H1 (cell line): ENCODE results near the gene ANO6.
A peak's percentile ranks its signal among the peaks of the same experiment; 100 is the strongest.

Source experiments
- CHD2 ChIP-seq: IDR thresholded peaks from 2 replicates; pipeline ENCODE4 v1.6.1; 2012; ENCODE audit warnings: low read length, improper control_type of control experiment
- CREB1 ChIP-seq: IDR thresholded peaks from 2 replicates; pipeline ENCODE4 v1.6.1; 2012; ENCODE audit warnings: inconsistent platforms
- EP300 ChIP-seq, 2 experiments: IDR thresholded peaks; 1 replicate in 1 of 2; 2 replicates in 1 of 2; pipeline ENCODE4 v1.6.1; 2011 to 2012; ENCODE audit warnings: low read depth in 2 of 2, low read length in 2 of 2, mild to moderate bottlenecking in 2 of 2, borderline replicate concordance in 1 of 2, inconsistent platforms in 1 of 2, moderate library complexity in 1 of 2
- EZH2 ChIP-seq: fragments of 200-600 bp; sonication (generic); IDR thresholded peaks from 2 replicates; pipeline ENCODE4 v1.7.1; 2012; ENCODE audit warnings: low read depth, mild to moderate bottlenecking, moderate library complexity, low read length, inconsistent platforms; ENCODE audit not compliant: severe bottlenecking
- FOSL1 ChIP-seq: IDR thresholded peaks from 2 replicates; pipeline ENCODE4 v1.6.1; 2011; ENCODE audit warnings: mild to moderate bottlenecking, low read depth, low read length, moderate library complexity; ENCODE audit not compliant: insufficient read depth
- GTF2F1 ChIP-seq: IDR thresholded peaks from 2 replicates; pipeline ENCODE4 v1.6.1; 2012; ENCODE audit warnings: low read depth, low read length, improper control_type of control experiment, borderline replicate concordance
- NRF1 ChIP-seq: IDR thresholded peaks from 2 replicates; pipeline ENCODE4 v1.6.1; 2011; ENCODE audit warnings: mild to moderate bottlenecking, low read depth, low read length, improper control_type of control experiment
- POLR2A ChIP-seq, 2 experiments: IDR thresholded peaks; 1 replicate in 1 of 2; 2 replicates in 1 of 2; pipeline ENCODE4 v1.6.1; 2011; ENCODE audit warnings: low read depth in 2 of 2, low read length in 2 of 2, mild to moderate bottlenecking in 2 of 2; ENCODE audit errors: control extremely low read depth in 1 of 2
- SAP30 ChIP-seq: fragments of 300-600 bp; sonication (generic); IDR thresholded peaks from 2 replicates; pipeline ENCODE4 v1.7.1; 2012; ENCODE audit warnings: low read length, moderate library complexity, mild to moderate bottlenecking, inconsistent platforms; ENCODE audit not compliant: insufficient read depth, insufficient replicate concordance
- SP4 ChIP-seq: IDR thresholded peaks from 2 replicates; pipeline ENCODE4 v1.6.1; 2012; ENCODE audit warnings: low read length, inconsistent platforms
- TAF1 ChIP-seq: IDR thresholded peaks from 2 replicates; pipeline ENCODE4 v1.6.1; 2011; ENCODE audit warnings: mild to moderate bottlenecking, low read depth, low read length
- YY1 ChIP-seq: IDR thresholded peaks from 2 replicates; pipeline ENCODE4 v1.6.1; 2011; ENCODE audit warnings: low read depth, mild to moderate bottlenecking, low read length
- TF ChIP-seq, protein P1 (sequence below), 3 experiments: IDR thresholded peaks; 1 replicate in 2 of 3; 2 replicates in 1 of 3; pipeline versions ENCODE4 v1.5.1 to v1.6.1; 2011; ENCODE audit warnings: low read length in 3 of 3, mild to moderate bottlenecking in 3 of 3, inconsistent platforms in 2 of 3, low read depth in 1 of 3, moderate library complexity in 1 of 3; ENCODE audit not compliant: insufficient read depth in 1 of 3; ENCODE audit errors: control extremely low read depth in 1 of 3
- TF ChIP-seq, protein P2 (sequence below): IDR thresholded peaks from 2 replicates; pipeline ENCODE4 v1.6.1; 2012; ENCODE audit warnings: low read length, inconsistent platforms

DNA sequence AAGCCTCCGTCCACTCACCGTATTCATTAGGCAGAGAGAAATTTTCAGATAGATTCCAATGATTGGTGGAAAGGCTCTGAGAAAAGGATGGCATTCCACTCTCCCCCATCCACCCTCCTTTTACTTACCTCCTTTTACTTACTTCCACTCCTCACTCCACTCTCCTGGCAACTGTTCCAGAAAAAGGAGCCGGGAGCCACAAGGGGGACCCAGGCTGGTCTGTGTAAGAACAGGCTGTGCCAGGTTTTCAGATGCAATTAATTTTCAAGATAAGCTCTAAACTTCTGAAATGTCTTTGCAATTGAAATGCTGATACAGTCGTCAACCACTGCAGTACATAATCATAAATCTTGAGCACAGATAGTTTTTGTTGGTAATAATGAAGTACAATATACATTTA lies 248.8 kb downstream of the ANO6 start:
- TF ChIP-seq NRF1 (no peak), EP300 (IDR thresholded peaks at IDR 0.05; ENCODE audit: borderline replicate concordance in 1 of 2, low read depth in 2 of 2, low read length in 2 of 2) (no peak), CREB1 (no peak), TAF1 (no peak), EZH2 (no peak), FOSL1 (no peak), POLR2A (IDR thresholded peaks at IDR 0.05; ENCODE audit: control extremely low read depth in 1 of 2, low read depth in 2 of 2, low read length in 2 of 2) (no peak), SP4 (no peak), CHD2 (no peak), GTF2F1 (no peak), YY1 (no peak), SAP30 (no peak)
- TF ChIP-seq, protein P1, sequence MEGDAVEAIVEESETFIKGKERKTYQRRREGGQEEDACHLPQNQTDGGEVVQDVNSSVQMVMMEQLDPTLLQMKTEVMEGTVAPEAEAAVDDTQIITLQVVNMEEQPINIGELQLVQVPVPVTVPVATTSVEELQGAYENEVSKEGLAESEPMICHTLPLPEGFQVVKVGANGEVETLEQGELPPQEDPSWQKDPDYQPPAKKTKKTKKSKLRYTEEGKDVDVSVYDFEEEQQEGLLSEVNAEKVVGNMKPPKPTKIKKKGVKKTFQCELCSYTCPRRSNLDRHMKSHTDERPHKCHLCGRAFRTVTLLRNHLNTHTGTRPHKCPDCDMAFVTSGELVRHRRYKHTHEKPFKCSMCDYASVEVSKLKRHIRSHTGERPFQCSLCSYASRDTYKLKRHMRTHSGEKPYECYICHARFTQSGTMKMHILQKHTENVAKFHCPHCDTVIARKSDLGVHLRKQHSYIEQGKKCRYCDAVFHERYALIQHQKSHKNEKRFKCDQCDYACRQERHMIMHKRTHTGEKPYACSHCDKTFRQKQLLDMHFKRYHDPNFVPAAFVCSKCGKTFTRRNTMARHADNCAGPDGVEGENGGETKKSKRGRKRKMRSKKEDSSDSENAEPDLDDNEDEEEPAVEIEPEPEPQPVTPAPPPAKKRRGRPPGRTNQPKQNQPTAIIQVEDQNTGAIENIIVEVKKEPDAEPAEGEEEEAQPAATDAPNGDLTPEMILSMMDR (IDR thresholded peaks at IDR 0.05; ENCODE audit: control extremely low read depth in 1 of 3, insufficient read depth in 1 of 3, low read depth in 1 of 3, low read length in 3 of 3) = peak; percentile 8 to 27 (median 24)
- TF ChIP-seq, protein P2, sequence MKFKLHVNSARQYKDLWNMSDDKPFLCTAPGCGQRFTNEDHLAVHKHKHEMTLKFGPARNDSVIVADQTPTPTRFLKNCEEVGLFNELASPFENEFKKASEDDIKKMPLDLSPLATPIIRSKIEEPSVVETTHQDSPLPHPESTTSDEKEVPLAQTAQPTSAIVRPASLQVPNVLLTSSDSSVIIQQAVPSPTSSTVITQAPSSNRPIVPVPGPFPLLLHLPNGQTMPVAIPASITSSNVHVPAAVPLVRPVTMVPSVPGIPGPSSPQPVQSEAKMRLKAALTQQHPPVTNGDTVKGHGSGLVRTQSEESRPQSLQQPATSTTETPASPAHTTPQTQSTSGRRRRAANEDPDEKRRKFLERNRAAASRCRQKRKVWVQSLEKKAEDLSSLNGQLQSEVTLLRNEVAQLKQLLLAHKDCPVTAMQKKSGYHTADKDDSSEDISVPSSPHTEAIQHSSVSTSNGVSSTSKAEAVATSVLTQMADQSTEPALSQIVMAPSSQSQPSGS = no peak
